HFF-Myc (cell line): Measurements from ENCODE around the gene ABI3.
"Not testable (repeated sequence)": the region's sequence is repeated elsewhere in the genome, so short reads cannot be mapped to it uniquely, and the experiment has no call there.

ENCODE experiments used
- DNase-seq: peaks from one replicate; pipeline ENCODE4 v3.0.0-alpha.2; 2011; ENCODE audit warnings: low read depth; ENCODE audit errors: extremely low read depth
- H3K4me3 ChIP-seq: replicated peaks from 2 replicates; pipeline ENCODE4 v1.5.1; 2011; ENCODE audit warnings: low read depth, mild to moderate bottlenecking, control low read depth, low read length
- TF ChIP-seq, protein P1 (sequence below): IDR thresholded peaks from 2 replicates; pipeline ENCODE4 v1.5.1; 2012; ENCODE audit warnings: mild to moderate bottlenecking, low read depth, low read length, control low read depth; ENCODE audit errors: missing control alignments

ABI3 gene

DNA sequence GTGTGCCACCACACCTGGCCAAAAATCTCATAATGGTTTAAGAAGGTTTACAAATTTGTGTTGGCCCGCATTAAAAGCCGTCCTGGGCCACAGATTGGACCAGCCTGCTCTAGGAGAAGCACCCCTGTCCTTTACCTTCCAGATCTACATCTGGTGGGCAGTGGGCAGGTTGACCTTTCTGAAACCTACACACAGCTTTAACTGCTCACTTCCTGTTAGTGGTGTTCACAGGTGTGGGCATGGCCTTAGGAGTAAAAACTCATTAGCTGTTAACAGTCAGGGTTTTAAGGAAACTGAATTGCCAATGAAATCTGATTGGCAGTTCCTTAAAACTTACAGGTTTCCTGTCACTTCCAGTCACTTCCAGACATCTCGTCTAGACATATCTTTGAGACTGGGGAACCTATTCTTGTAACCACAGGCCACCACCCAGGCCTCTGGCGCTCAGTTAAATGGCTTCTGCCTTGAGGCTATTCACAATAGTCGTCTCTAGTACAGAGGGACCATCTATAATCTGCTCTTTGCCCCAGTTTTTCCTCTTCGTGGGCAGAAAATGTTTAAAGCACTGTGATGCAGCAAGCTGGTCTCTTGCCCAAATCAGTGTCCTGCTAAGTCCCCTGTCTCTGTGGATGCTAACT is 29.4 kb upstream of the ABI3 start:
- TF ChIP-seq, protein P1, sequence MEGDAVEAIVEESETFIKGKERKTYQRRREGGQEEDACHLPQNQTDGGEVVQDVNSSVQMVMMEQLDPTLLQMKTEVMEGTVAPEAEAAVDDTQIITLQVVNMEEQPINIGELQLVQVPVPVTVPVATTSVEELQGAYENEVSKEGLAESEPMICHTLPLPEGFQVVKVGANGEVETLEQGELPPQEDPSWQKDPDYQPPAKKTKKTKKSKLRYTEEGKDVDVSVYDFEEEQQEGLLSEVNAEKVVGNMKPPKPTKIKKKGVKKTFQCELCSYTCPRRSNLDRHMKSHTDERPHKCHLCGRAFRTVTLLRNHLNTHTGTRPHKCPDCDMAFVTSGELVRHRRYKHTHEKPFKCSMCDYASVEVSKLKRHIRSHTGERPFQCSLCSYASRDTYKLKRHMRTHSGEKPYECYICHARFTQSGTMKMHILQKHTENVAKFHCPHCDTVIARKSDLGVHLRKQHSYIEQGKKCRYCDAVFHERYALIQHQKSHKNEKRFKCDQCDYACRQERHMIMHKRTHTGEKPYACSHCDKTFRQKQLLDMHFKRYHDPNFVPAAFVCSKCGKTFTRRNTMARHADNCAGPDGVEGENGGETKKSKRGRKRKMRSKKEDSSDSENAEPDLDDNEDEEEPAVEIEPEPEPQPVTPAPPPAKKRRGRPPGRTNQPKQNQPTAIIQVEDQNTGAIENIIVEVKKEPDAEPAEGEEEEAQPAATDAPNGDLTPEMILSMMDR = no peak
- no peak for DNase-seq
- no peak overlapping the region for H3K4me3 ChIP-seq

DNA sequence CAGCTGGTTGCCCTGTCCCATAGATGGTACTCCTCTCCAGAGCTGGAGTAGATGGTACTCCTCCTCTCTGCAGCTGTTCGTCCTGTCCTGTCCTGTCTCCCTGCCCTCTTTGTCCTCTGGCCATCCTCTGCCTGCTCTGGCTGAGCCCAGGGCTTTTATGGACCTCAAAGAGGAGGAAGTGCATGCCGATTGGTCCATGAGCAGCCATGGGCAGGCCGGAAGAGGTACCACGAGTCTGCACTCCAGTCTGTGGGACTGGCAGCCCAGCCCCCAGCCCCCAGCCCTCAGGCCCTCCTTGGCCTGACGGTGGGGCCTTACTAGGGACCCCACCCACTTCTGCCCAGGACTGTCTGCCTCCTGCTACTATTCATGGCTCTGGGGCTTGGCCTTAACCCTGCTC is 27.2 kb upstream of the ABI3 start:
- TF ChIP-seq, protein P1 = no peak
- no peak overlapping the region for H3K4me3 ChIP-seq
- no peak for DNase-seq

DNA sequence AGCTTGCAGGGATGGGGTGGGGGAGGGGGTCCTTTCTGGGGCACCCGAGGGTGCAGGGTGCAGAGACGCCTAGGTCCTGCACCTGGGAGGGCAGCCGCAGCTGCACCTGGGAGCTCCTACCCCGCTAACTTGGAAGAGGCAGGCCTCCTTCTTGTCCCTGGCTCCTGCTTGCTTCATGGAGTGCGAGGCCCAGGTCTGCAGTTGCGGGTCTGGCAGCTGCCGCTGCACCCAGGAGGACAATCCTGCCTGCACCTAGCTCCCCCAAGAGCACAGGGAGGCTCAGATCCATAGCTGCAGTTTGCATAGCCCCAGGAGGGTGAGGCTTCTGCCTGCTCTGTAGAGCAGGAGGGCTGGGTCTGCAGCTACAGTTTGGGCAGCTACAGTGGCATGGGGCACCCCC is 26.7 kb upstream of the ABI3 start:
- no peak for DNase-seq
- TF ChIP-seq, protein P1 = no peak
- no peak overlapping the region for H3K4me3 ChIP-seq

DNA sequence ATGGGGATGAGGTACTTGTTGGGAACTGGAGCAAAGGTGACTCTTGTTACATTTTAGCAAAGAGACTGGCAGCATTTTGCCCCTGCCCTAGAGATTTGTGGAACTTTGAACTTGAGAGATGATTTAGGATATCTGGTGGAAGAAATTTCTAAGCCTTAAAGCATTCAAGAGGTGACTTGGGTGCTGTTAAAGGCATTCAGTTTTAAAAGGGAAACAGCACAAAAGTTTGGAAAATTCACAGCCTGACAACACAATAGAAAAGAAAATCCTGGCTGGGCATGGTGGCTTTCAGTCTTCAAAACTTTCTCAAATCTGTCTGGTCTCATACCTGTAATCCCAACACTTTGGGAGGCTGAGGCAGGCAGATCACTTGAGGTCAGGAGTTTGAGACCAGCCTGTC is 26.0 kb upstream of the ABI3 start:
- not testable (repeated sequence) for H3K4me3 ChIP-seq, DNase-seq

DNA sequence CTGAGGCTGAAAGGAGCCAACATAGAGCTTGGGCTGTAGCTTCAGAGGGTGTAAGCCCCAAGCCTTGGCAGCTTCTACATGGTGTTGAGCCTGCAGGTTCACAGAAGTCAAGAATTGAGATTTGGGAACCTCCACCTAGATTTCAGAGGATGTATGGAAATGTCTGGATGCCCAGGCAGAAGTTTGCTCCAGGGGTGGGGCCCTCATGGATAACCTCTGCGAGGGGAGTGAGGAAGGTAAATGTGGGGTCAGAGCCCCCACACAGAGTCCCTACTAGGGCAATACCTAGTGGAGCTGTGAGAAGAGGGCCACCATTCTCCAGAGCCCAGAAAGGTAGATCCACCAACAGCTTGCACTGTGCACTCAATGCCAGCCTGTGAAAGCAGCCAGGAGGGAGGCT is 25.1 kb upstream of the ABI3 start:
- not testable (repeated sequence) for H3K4me3 ChIP-seq, DNase-seq

DNA sequence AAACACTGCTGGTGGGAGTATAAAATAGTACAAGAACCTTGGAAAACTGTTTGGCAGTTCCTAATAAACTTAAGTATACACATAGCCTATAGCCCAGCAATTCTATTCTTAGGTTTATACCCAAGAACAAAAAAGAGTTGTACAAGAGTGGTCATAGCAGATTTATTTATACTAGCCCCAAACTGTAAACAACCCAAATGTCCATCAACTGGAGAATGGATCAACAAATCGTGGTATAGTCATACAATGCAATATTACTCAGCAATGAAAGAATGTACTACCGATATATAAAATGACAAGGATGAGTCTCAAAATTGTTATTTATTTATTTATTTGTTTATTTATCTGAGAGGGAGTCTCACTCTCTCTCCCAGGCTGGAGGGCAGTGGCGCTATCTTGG is 23.2 kb upstream of the ABI3 start:
- no peak for DNase-seq
- TF ChIP-seq, protein P1 = no peak
- H3K4me3 ChIP-seq = no peak overlapping the region

DNA sequence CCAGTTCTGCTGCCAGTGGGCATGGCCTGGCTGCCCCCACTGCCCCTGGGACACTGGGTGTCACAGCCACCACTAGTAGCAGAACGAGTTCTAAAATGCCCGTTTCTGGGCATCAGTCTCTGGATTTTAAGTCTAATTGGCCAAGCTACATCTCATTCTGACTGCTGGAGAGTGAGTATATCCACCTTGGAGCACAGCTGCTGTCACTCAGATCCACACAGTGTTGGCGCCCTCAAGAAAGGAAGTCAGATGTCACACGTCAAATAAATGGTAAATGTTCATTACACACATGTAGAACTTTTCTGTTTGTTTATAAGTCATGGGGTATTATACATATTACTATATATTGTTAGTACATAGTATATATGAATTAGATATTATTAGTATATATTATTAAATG is 19.6 kb upstream of the ABI3 start:
- TF ChIP-seq, protein P1 = no peak
- no peak for DNase-seq
- H3K4me3 ChIP-seq = no peak overlapping the region

DNA sequence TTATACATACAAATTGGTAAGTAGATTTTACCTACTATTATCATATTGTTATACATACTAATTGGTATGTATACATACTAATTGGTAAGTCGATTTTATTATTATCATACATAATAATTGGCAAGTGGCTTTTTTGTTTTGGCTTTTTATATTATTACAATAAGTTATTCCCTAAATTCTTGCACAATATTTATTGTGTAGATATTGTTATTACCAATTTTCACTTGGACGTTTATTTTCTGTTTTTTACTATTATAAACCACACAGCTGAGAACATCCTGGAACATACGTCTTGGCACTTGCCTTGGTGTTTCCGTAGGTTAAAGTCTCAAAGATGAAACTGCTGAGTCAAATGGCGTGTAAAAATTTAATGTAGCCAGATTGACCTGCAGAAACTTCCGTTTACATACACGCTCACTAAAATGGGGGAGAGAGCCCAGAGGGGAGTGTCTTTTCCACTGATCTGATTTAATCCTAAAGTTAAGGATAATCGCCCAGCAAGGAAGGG is 19.0 kb upstream of the ABI3 start:
- TF ChIP-seq, protein P1 = no peak
- DNase-seq = no peak
- peak overlapping the region; percentile 65 for H3K4me3 ChIP-seq
